GM19025 (cell line): Measurements from ENCODE around the gene SLC29A3.
"Not testable (repeated sequence)": the region's sequence is repeated elsewhere in the genome, so short reads cannot be mapped to it uniquely, and the experiment has no call there.

Experiments
- ATAC-seq: cut with Tn5 transposase; IDR thresholded peaks from one replicate; pipeline ENCODE4 v1.9.1; 2021; ENCODE audit warnings: mild to moderate bottlenecking, low read depth, moderate library complexity; ENCODE audit not compliant: unreplicated experiment

Gene SLC29A3

GRCh38 chr10:71343392-71343773, 24.3 kb downstream of the SLC29A3 start:
- no peak for ATAC-seq

- ATAC-seq: no peak
Observed at GRCh38 chr10:71344154-71344925, 25.3 kb downstream of the SLC29A3 start.

- no peak for ATAC-seq
Observed at GRCh38 chr10:71344993-71345480, 26.0 kb downstream of the SLC29A3 start.

- ATAC-seq: no peak
Observed at GRCh38 chr10:71345694-71346093, 26.6 kb downstream of the SLC29A3 start.

GRCh38 chr10:71346731-71347130, 27.7 kb downstream of the SLC29A3 start:
- no peak for ATAC-seq

- no peak for ATAC-seq
Observed at GRCh38 chr10:71347587-71348395, 28.7 kb downstream of the SLC29A3 start.

- ATAC-seq: no peak
Observed at GRCh38 chr10:71348850-71349249, 29.8 kb downstream of the SLC29A3 start.

- ATAC-seq: no peak
Observed at GRCh38 chr10:71349406-71349805, 30.3 kb downstream of the SLC29A3 start.

GRCh38 chr10:71351087-71351486, 32.0 kb downstream of the SLC29A3 start:
- no peak for ATAC-seq

- ATAC-seq: no peak
Observed at GRCh38 chr10:71351628-71352319, 32.7 kb downstream of the SLC29A3 start.

- no peak for ATAC-seq
Observed at GRCh38 chr10:71353639-71354038, 34.6 kb downstream of the SLC29A3 start.

- ATAC-seq: no peak
Observed at GRCh38 chr10:71354776-71355175, 35.7 kb downstream of the SLC29A3 start.

GRCh38 chr10:71355886-71356285, 36.8 kb downstream of the SLC29A3 start:
- no peak for ATAC-seq

GRCh38 chr10:71357792-71358265, 38.8 kb downstream of the SLC29A3 start:
- no peak for ATAC-seq

- no peak for ATAC-seq
Observed at GRCh38 chr10:71358277-71358676, 39.2 kb downstream of the SLC29A3 start.

GRCh38 chr10:71358906-71359305, 39.8 kb downstream of the SLC29A3 start:
- ATAC-seq: not testable (repeated sequence)

GRCh38 chr10:71359364-71360046, 40.4 kb downstream of the SLC29A3 start:
- ATAC-seq: no peak

GRCh38 chr10:71360735-71361134, 41.7 kb downstream of the SLC29A3 start:
- no peak for ATAC-seq

- ATAC-seq: no peak
Observed at GRCh38 chr10:71361581-71361980, 42.5 kb downstream of the SLC29A3 start.

- no peak for ATAC-seq
Observed at GRCh38 chr10:71362141-71362540, 43.1 kb downstream of the SLC29A3 start.
